Ascending aorta (tissue), 2 donors: ENCODE data around the gene OR2AE1. TPM values are rescaled to one million over a fixed set of nuclear protein-coding genes. Genes with fewer than 3 reads are reported as not detected.
"Not testable (repeated sequence)": the region's sequence is repeated elsewhere in the genome, so short reads cannot be mapped to it uniquely, and the experiment has no call there.

Experiments used
- DNase-seq, 2 donors: peaks; one replicate each; pipeline ENCODE4 v3.0.0-alpha.2; 2019; ENCODE audit warnings: low spot score in 2 of 2
- H3K27ac ChIP-seq, 2 donors: fragments of 200-600 bp; sonication (generic); one replicate each; pipeline ENCODE4 v1.5.1; 2016 to 2017; ENCODE audit warnings: mild to moderate bottlenecking in 1 of 2
- H3K27me3 ChIP-seq: fragments of 200-600 bp; sonication (generic); one replicate; pipeline ENCODE4 v1.5.1; 2017
- H3K36me3 ChIP-seq, 2 donors: fragments of 200-600 bp; sonication (generic); one replicate each; pipeline ENCODE4 v1.5.1; 2016
- H3K4me1 ChIP-seq, 2 donors: fragments of 200-600 bp; sonication (generic); one replicate each; pipeline ENCODE4 v1.5.1; 2016 to 2017; ENCODE audit warnings: mild to moderate bottlenecking in 1 of 2
- H3K4me3 ChIP-seq, 2 donors: fragments of 200-600 bp; sonication (generic); one replicate each; pipeline ENCODE4 v1.5.1; 2016 to 2017; ENCODE audit warnings: mild to moderate bottlenecking in 1 of 2
- H3K9me3 ChIP-seq, 2 donors: fragments of 200-600 bp; sonication (generic); one replicate each; pipeline ENCODE4 v1.5.1; 2016
- CTCF ChIP-seq, 3 experiments: fragments of 200-600 bp in 2 of 3; fragments of 450-650 bp in 1 of 3; sonication (generic) in 2 of 3; IDR thresholded peaks; one replicate each; pipeline ENCODE4 v1.5.1; 2016 to 2019; ENCODE audit warnings: antibody characterized with exemption in 3 of 3, mild to moderate bottlenecking in 1 of 3, moderate library complexity in 1 of 3
- intact Hi-C: fragments of 100-400 bp; cut with DNase I; formaldehyde crosslinking; loops from one replicate; pipeline ENCODE4 v1.15.1; 2023
- total RNA-seq: library from RNA; depleted of rRNA; stranded (reverse); fragments of >200 nt; gene quantifications from one replicate; pipeline ENCODE4 v1.1.0, GENCODE V29; 2016

OR2AE1 gene
- total RNA-seq, 1 donor from 2014 or later, result not detected

- H3K9me3 ChIP-seq, result no peaks in the 10 kb centered on the region
- intact Hi-C loops, result no loop called here
- no peak for DNase-seq
These were observed 342 bp downstream of the OR2AE1 start for GRCh38 chr7:99876491-99876890.

GRCh38 chr7:99868246-99868645 is 8.6 kb downstream of the OR2AE1 start:
- Histone ChIP-seq H3K27ac (no peak overlapping the region), H3K9me3 (peaks cover 0 to 12% of the 10 kb centered on the region in 2 donors), H3K27me3 (no peaks in the 10 kb centered on the region), H3K4me3 (no peak overlapping the region), H3K36me3 (no peaks in the 10 kb centered on the region), H3K4me1 (peaks cover 0 to 4% of the 10 kb centered on the region in 2 donors)
- DNase-seq, result no peak
- intact Hi-C loops, result no loop called here
- no peak for TF ChIP-seq CTCF (IDR thresholded peaks at IDR 0.05)

More at GRCh38 chr7:99876491-99876890, 342 bp downstream of the OR2AE1 start:
- Histone ChIP-seq H3K36me3 (no peaks in the 10 kb centered on the region), H3K27me3 (no peaks in the 10 kb centered on the region), H3K27ac (no peak overlapping the region), H3K4me3 (no peak overlapping the region), H3K4me1 (no peaks in the 10 kb centered on the region)
- TF ChIP-seq CTCF (IDR thresholded peaks at IDR 0.05), result no peak

GRCh38 chr7:99867477-99867876 is 9.4 kb downstream of the OR2AE1 start:
- H3K4me1 ChIP-seq, DNase-seq, H3K36me3 ChIP-seq, H3K27me3 ChIP-seq, H3K27ac ChIP-seq, H3K4me3 ChIP-seq, intact Hi-C loops: not testable (repeated sequence)
- peaks cover 0 to 13% of the 10 kb centered on the region in 2 donors for H3K9me3 ChIP-seq

GRCh38 chr7:99863847-99864440 is 12.9 kb downstream of the OR2AE1 start:
- H3K4me1 ChIP-seq, result peaks cover 0 to 28% of the 10 kb centered on the region in 2 donors
- no peak overlapping the region for H3K4me3 ChIP-seq
- peaks cover 0 to 13% of the 10 kb centered on the region in 2 donors for H3K9me3 ChIP-seq
- no peak for TF ChIP-seq CTCF (IDR thresholded peaks at IDR 0.05)
- H3K36me3 ChIP-seq, result no peaks in the 10 kb centered on the region
- intact Hi-C loops, result no loop called here
- no peak overlapping the region for H3K27ac ChIP-seq
- DNase-seq, result no peak
- no peaks in the 10 kb centered on the region for H3K27me3 ChIP-seq

GRCh38 chr7:99860281-99861127 is 16.3 kb downstream of the OR2AE1 start:
- peak overlapping the region in 1 of 2 donors; percentile 20 for H3K4me3 ChIP-seq
- peaks cover 0 to 28% of the 10 kb centered on the region in 2 donors for H3K4me1 ChIP-seq
- H3K9me3 ChIP-seq, result peaks cover 0 to 13% of the 10 kb centered on the region in 2 donors
- no peaks in the 10 kb centered on the region for H3K36me3 ChIP-seq
- DNase-seq, result peak; percentile 36 to 93
- peak overlapping the region; percentile 82 to 96 for H3K27ac ChIP-seq
- intact Hi-C loops, result loop anchor here (2.0 kb wide), 1 partner anchor 58 kb away; the partner anchor contains the start of gene TRIM4
- H3K27me3 ChIP-seq, result no peaks in the 10 kb centered on the region
- no peak for TF ChIP-seq CTCF (IDR thresholded peaks at IDR 0.05)

- H3K27me3 ChIP-seq, result no peaks in the 10 kb centered on the region
- intact Hi-C loops, result no loop called here
- no peaks in the 10 kb centered on the region for H3K36me3 ChIP-seq
- H3K4me1 ChIP-seq, result peaks cover 0 to 9% of the 10 kb centered on the region in 2 donors
- H3K27ac ChIP-seq, result no peak overlapping the region
- no peak for TF ChIP-seq CTCF (IDR thresholded peaks at IDR 0.05)
- H3K4me3 ChIP-seq, result no peak overlapping the region
- no peak for DNase-seq
- H3K9me3 ChIP-seq, result no peaks in the 10 kb centered on the region
These were observed 21.6 kb downstream of the OR2AE1 start for GRCh38 chr7:99855236-99855635.
